IMR-90 (cell line): ENCODE measurements around the gene P3H1.

Experiments used
- BHLHE40 ChIP-seq: fragments of 150-350 bp; IDR thresholded peaks from 2 replicates; pipeline ENCODE4 v1.6.1; 2016; ENCODE audit warnings: mild to moderate bottlenecking, low read depth, low read length
- CEBPB ChIP-seq: IDR thresholded peaks from 2 replicates; pipeline ENCODE4 v1.6.1; 2012; ENCODE audit warnings: low read depth, low read length, improper control_type of control experiment
- CHD1 ChIP-seq: IDR thresholded peaks from 2 replicates; pipeline ENCODE4 v1.6.1; 2012; ENCODE audit warnings: low read depth, low read length, improper control_type of control experiment
- FOS ChIP-seq: fragments of 150-350 bp; IDR thresholded peaks from 2 replicates; pipeline ENCODE4 v1.6.1; 2016; ENCODE audit warnings: low read depth, low read length
- MAFK ChIP-seq: IDR thresholded peaks from 2 replicates; pipeline ENCODE4 v1.6.1; 2012; ENCODE audit warnings: low read depth, low read length, improper control_type of control experiment
- MAZ ChIP-seq: IDR thresholded peaks from 2 replicates; pipeline ENCODE4 v1.6.1; 2012; ENCODE audit warnings: low read depth, mild to moderate bottlenecking, low read length, improper control_type of control experiment, moderate library complexity, borderline replicate concordance
- MXI1 ChIP-seq: IDR thresholded peaks from 2 replicates; pipeline ENCODE4 v1.6.1; 2012; ENCODE audit warnings: low read depth, mild to moderate bottlenecking, low read length, moderate library complexity, borderline replicate concordance
- POLR2A ChIP-seq: IDR thresholded peaks from 2 replicates; pipeline ENCODE4 v1.6.1; 2012; ENCODE audit warnings: mild to moderate bottlenecking, low read depth, low read length
- RAD21 ChIP-seq: IDR thresholded peaks from 2 replicates; pipeline ENCODE4 v1.6.1; 2012; ENCODE audit warnings: low read length, improper control_type of control experiment
- RCOR1 ChIP-seq: IDR thresholded peaks from 2 replicates; pipeline ENCODE4 v1.6.1; 2012; ENCODE audit warnings: mild to moderate bottlenecking, low read length, improper control_type of control experiment; ENCODE audit not compliant: insufficient replicate concordance
- SMC3 ChIP-seq: fragments of 150-350 bp; IDR thresholded peaks from 2 replicates; pipeline ENCODE4 v1.6.1; 2016; ENCODE audit warnings: low read depth, mild to moderate bottlenecking, antibody characterized with exemption, low read length, moderate library complexity
- TF ChIP-seq, protein P1 (sequence below): conservative IDR thresholded peaks from 2 replicates; pipeline ENCODE4 v1.5.1; 2012; ENCODE audit warnings: mild to moderate bottlenecking, low read depth, low read length, improper control_type of control experiment
- TF ChIP-seq, protein P2 (sequence below): fragments of 150-350 bp; IDR thresholded peaks from 2 replicates; pipeline ENCODE4 v1.6.1; 2017; ENCODE audit warnings: mild to moderate bottlenecking, antibody characterized with exemption, low read length, low read depth
- TF ChIP-seq, protein P3 (sequence below): fragments of 150-350 bp; IDR thresholded peaks from 2 replicates; pipeline ENCODE4 v1.6.1; 2016; ENCODE audit warnings: low read depth, mild to moderate bottlenecking, low read length, moderate library complexity, borderline replicate concordance

DNA sequence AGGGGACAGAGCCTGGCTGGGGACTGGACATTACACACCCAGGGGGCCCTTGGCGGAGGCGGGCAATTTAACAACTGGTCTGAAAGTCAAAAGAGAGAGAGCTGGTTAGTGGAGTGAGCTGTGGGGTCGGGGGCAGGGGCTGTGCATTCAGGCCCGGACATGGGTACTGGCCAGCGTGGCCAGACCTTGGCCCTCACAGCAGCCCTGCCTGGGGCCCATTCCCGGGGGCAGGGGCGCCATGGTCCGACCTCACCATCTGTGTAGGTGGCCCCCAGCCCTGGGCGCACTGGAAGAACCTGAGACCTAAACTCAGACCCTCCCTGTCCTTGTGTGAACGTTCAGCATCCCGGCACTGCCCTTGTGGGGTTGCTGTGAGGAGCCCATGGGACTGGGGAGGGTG, 31.8 kb downstream of the P3H1 start:
- TF ChIP-seq POLR2A: no peak
- no peak for TF ChIP-seq RCOR1
- TF ChIP-seq, protein P1, sequence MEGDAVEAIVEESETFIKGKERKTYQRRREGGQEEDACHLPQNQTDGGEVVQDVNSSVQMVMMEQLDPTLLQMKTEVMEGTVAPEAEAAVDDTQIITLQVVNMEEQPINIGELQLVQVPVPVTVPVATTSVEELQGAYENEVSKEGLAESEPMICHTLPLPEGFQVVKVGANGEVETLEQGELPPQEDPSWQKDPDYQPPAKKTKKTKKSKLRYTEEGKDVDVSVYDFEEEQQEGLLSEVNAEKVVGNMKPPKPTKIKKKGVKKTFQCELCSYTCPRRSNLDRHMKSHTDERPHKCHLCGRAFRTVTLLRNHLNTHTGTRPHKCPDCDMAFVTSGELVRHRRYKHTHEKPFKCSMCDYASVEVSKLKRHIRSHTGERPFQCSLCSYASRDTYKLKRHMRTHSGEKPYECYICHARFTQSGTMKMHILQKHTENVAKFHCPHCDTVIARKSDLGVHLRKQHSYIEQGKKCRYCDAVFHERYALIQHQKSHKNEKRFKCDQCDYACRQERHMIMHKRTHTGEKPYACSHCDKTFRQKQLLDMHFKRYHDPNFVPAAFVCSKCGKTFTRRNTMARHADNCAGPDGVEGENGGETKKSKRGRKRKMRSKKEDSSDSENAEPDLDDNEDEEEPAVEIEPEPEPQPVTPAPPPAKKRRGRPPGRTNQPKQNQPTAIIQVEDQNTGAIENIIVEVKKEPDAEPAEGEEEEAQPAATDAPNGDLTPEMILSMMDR: no peak
- no peak for TF ChIP-seq BHLHE40
- no peak for TF ChIP-seq RAD21
- no peak for TF ChIP-seq MXI1
- TF ChIP-seq SMC3: no peak
- TF ChIP-seq MAZ: no peak
- TF ChIP-seq, protein P2, sequence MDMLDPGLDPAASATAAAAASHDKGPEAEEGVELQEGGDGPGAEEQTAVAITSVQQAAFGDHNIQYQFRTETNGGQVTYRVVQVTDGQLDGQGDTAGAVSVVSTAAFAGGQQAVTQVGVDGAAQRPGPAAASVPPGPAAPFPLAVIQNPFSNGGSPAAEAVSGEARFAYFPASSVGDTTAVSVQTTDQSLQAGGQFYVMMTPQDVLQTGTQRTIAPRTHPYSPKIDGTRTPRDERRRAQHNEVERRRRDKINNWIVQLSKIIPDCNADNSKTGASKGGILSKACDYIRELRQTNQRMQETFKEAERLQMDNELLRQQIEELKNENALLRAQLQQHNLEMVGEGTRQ: no peak
- TF ChIP-seq, protein P3, sequence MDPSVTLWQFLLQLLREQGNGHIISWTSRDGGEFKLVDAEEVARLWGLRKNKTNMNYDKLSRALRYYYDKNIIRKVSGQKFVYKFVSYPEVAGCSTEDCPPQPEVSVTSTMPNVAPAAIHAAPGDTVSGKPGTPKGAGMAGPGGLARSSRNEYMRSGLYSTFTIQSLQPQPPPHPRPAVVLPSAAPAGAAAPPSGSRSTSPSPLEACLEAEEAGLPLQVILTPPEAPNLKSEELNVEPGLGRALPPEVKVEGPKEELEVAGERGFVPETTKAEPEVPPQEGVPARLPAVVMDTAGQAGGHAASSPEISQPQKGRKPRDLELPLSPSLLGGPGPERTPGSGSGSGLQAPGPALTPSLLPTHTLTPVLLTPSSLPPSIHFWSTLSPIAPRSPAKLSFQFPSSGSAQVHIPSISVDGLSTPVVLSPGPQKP: no peak
- no peak for TF ChIP-seq MAFK
- TF ChIP-seq CHD1: no peak
- TF ChIP-seq FOS: no peak
- no peak for TF ChIP-seq CEBPB
